Liver (tissue), 9 donors: ENCODE measurements around the gene CLEC20A. TPM values are rescaled to one million over a fixed set of nuclear protein-coding genes. Genes with fewer than 3 reads are reported as not detected.

Experiments used
- DNase-seq: peaks from one replicate; pipeline ENCODE4 v3.0.0-alpha.2; 2017; ENCODE audit warnings: low spot score
- H3K27ac ChIP-seq, 2 donors: one replicate each; pipeline ENCODE4 v1.7.0; 2013; ENCODE audit warnings: inconsistent platforms in 2 of 2, low read length in 2 of 2, control low read depth in 1 of 2, low read depth in 1 of 2, mild to moderate bottlenecking in 1 of 2
- H3K27me3 ChIP-seq, 4 donors: one replicate each; pipeline versions ENCODE4 v1.6.1 to v1.7.0; 2013; ENCODE audit warnings: low read length in 3 of 4, inconsistent platforms in 1 of 4, mild to moderate bottlenecking in 1 of 4, moderate library complexity in 1 of 4; ENCODE audit not compliant: control insufficient read depth in 4 of 4, insufficient read depth in 4 of 4
- H3K36me3 ChIP-seq, 4 donors: one replicate each; pipeline versions ENCODE4 v1.6.1 to v1.7.0; 2013; ENCODE audit warnings: low read length in 3 of 4, mild to moderate bottlenecking in 3 of 4, low read depth in 1 of 4, moderate library complexity in 1 of 4; ENCODE audit not compliant: control insufficient read depth in 4 of 4, insufficient read depth in 3 of 4
- H3K4me1 ChIP-seq, 4 donors: one replicate each; pipeline versions ENCODE4 v1.6.1 to v1.7.0; 2013; ENCODE audit warnings: low read length in 3 of 4, mild to moderate bottlenecking in 3 of 4, moderate library complexity in 1 of 4; ENCODE audit not compliant: control insufficient read depth in 4 of 4, insufficient read depth in 4 of 4
- H3K4me3 ChIP-seq, 3 donors: one replicate each; pipeline versions ENCODE4 v1.6.1 to v1.7.0; 2013; ENCODE audit warnings: low read length in 3 of 3, control low read depth in 1 of 3, low read depth in 1 of 3, mild to moderate bottlenecking in 1 of 3
- H3K9ac ChIP-seq, 2 donors: one replicate each; pipeline ENCODE4 v1.7.0; 2013; ENCODE audit warnings: low read length in 2 of 2, mild to moderate bottlenecking in 2 of 2, moderate library complexity in 2 of 2, control low read depth in 1 of 2, low read depth in 1 of 2
- H3K9me3 ChIP-seq, 4 donors: one replicate each; pipeline versions ENCODE4 v1.6.1 to v1.7.0; 2013; ENCODE audit warnings: low read length in 3 of 4; ENCODE audit not compliant: control insufficient read depth in 4 of 4
- FOXA1 ChIP-seq: IDR thresholded peaks from 2 replicates; pipeline ENCODE4 v1.6.1; 2016; ENCODE audit warnings: antibody characterized with exemption
- FOXA2 ChIP-seq: IDR thresholded peaks from 2 replicates; pipeline ENCODE4 v1.6.1; 2016; ENCODE audit warnings: antibody characterized with exemption
- HNF4A ChIP-seq, 2 donors: conservative IDR thresholded peaks; 2 replicates each; pipeline ENCODE4 v1.6.1; 2016; ENCODE audit warnings: antibody characterized with exemption in 2 of 2, mild to moderate bottlenecking in 2 of 2
- HNF4G ChIP-seq: IDR thresholded peaks from 2 replicates; pipeline ENCODE4 v1.6.1; 2016; ENCODE audit warnings: antibody characterized with exemption
- JUND ChIP-seq, 2 donors: IDR thresholded peaks; 2 replicates each; pipeline ENCODE4 v1.6.1; 2016; ENCODE audit warnings: antibody characterized with exemption in 2 of 2
- RAD21 ChIP-seq, 2 donors: IDR thresholded peaks; 2 replicates each; pipeline ENCODE4 v1.6.1; 2016; ENCODE audit warnings: antibody characterized with exemption in 2 of 2, mild to moderate bottlenecking in 2 of 2
- RXRA ChIP-seq, 2 donors: IDR thresholded peaks; 2 replicates each; pipeline ENCODE4 v1.6.1; 2017 to 2018; ENCODE audit warnings: antibody characterized with exemption in 2 of 2, mild to moderate bottlenecking in 1 of 2
- SP1 ChIP-seq: IDR thresholded peaks from 2 replicates; pipeline ENCODE4 v1.6.1; 2018; ENCODE audit warnings: antibody characterized with exemption, mild to moderate bottlenecking
- TAF1 ChIP-seq: conservative IDR thresholded peaks from 2 replicates; pipeline ENCODE4 v1.6.1; 2016; ENCODE audit warnings: antibody characterized with exemption, mild to moderate bottlenecking
- YY1 ChIP-seq: IDR thresholded peaks from 2 replicates; pipeline ENCODE4 v1.6.1; 2016; ENCODE audit warnings: antibody characterized with exemption, mild to moderate bottlenecking
- WGBS: extraction: QIAGEN DNeasy Blood & Tissue Kit; methylation state at CpG from one replicate; pipeline ENCODE4 v1.1.7; 2013; 5-methylcytosine and 5-hydroxymethylcytosine counted together
- polyA plus RNA-seq, 2 donors: library from polyadenylated mRNA; stranded (reverse) in 1 of 2; unstranded in 1 of 2; fragments of 200-250 nt in 1 of 2; fragments of >200 nt in 1 of 2; fragmentation: Nextera tagmentation in 1 of 2; extraction: Ambion mirVana in 1 of 2; gene quantifications; one replicate each; pipeline versions ENCODE4 v1.2.1 to v1.2.3, GENCODE V29; 2013 to 2015
- total RNA-seq, 2 donors: library from RNA; depleted of rRNA; stranded (reverse); fragments of >200 nt; gene quantifications; one replicate each; pipeline ENCODE4 v1.2.3, GENCODE V29; 2014
- TF ChIP-seq, protein P1 (sequence below): IDR thresholded peaks from 2 replicates; pipeline ENCODE4 v1.6.1; 2016; ENCODE audit warnings: antibody characterized with exemption, mild to moderate bottlenecking
- TF ChIP-seq, protein P2 (sequence below): IDR thresholded peaks from 2 replicates; pipeline ENCODE4 v1.6.1; 2016; ENCODE audit warnings: antibody characterized with exemption
- TF ChIP-seq, protein P3 (sequence below): IDR thresholded peaks from 2 replicates; pipeline ENCODE4 v1.6.1; 2016; ENCODE audit warnings: antibody characterized with exemption
- TF ChIP-seq, protein P4 (sequence below): fragments of 150-350 bp; IDR thresholded peaks from 2 replicates; pipeline ENCODE4 v1.5.1; 2017; ENCODE audit warnings: improper control_type of control experiment, low read depth, low read length; ENCODE audit not compliant: missing input control
- TF ChIP-seq, protein P5 (sequence below): IDR thresholded peaks from 2 replicates; pipeline ENCODE4 v1.6.1; 2016; ENCODE audit warnings: antibody characterized with exemption
- donor health status: healthy.
- donor health status: healthy.
- donor health status: healthy.
- donor health status: healthy.
- donor health status: healthy.

Gene CLEC20A
- total and polyA plus RNA-seq, 4 donors, result 0.33 TPM; not detected in 3

DNA sequence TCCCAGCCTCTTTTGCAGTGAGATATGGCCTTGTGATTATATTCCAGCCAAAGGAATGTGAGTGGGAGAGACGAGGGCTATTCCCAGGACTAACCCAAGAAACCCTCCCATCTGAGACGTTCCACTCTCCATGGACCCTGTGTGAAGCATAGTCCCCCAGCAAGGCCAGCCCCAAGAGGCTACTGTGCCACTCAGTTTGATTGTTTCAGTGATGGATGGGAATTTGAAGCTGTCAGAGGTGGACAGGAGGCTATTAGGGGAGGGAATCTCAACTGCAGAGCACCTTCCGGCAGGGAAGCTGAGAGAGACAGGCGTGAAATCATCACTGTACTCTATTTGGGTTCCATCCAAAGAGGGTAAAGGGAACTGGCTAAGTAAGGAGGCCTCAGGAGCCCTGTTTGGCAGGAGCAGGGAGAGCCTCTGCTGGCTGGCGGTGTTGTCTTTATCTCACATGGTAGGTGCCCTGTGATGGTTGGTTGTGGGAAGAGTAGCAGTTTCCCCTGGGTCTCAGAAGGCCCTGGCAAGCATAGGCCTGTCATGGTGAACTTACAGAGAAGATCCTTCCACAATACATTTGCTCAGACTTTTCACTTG is 12.7 kb upstream of the CLEC20A start:
- Histone ChIP-seq H3K4me3 (no peak overlapping the region), H3K27me3 (no peaks in the 10 kb centered on the region), H3K36me3 (no peaks in the 10 kb centered on the region), H3K9me3 (no peaks in the 10 kb centered on the region), H3K9ac (no peak overlapping the region), H3K4me1 (no peaks in the 10 kb centered on the region), H3K27ac (no peak overlapping the region)
- DNase-seq, result no peak
- 89% methylated on average over 5 of the region's 5 CpGs for WGBS
- TF ChIP-seq, protein P1, sequence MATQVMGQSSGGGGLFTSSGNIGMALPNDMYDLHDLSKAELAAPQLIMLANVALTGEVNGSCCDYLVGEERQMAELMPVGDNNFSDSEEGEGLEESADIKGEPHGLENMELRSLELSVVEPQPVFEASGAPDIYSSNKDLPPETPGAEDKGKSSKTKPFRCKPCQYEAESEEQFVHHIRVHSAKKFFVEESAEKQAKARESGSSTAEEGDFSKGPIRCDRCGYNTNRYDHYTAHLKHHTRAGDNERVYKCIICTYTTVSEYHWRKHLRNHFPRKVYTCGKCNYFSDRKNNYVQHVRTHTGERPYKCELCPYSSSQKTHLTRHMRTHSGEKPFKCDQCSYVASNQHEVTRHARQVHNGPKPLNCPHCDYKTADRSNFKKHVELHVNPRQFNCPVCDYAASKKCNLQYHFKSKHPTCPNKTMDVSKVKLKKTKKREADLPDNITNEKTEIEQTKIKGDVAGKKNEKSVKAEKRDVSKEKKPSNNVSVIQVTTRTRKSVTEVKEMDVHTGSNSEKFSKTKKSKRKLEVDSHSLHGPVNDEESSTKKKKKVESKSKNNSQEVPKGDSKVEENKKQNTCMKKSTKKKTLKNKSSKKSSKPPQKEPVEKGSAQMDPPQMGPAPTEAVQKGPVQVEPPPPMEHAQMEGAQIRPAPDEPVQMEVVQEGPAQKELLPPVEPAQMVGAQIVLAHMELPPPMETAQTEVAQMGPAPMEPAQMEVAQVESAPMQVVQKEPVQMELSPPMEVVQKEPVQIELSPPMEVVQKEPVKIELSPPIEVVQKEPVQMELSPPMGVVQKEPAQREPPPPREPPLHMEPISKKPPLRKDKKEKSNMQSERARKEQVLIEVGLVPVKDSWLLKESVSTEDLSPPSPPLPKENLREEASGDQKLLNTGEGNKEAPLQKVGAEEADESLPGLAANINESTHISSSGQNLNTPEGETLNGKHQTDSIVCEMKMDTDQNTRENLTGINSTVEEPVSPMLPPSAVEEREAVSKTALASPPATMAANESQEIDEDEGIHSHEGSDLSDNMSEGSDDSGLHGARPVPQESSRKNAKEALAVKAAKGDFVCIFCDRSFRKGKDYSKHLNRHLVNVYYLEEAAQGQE, result no peak
- no peak for TF ChIP-seq YY1
- TF ChIP-seq RAD21 (IDR thresholded peaks at IDR 0.05), result no peak
- TF ChIP-seq HNF4G, result no peak
- no peak for TF ChIP-seq FOXA2
- TF ChIP-seq RXRA (IDR thresholded peaks at IDR 0.05), result no peak

DNA sequence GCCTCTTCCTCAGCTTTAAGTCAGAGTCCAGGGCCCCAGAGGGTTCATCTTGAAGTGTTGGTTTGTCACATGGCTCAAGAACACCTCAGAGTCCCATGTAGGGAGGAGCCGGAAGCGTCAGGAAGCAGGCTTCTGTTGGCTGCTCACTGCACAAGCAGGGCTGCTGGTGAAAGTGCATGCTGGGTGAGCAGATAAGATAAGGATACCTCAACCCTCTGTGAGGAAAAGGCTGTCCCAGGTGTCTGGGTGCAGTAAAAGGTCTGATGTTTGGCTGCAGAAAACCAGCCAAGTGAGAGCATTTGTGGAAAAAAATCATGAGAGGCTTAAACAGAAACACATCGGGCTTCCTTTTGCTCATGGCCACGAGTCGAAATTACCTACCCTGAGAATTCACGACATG is 9.9 kb upstream of the CLEC20A start:
- 78% methylated on average over 6 of the region's 6 CpGs for WGBS
- H3K4me1 ChIP-seq, result no peaks in the 10 kb centered on the region
- H3K9me3 ChIP-seq, result no peaks in the 10 kb centered on the region
- no peaks in the 10 kb centered on the region for H3K36me3 ChIP-seq
- no peaks in the 10 kb centered on the region for H3K27me3 ChIP-seq
- H3K27ac ChIP-seq, result no peak overlapping the region
- TF ChIP-seq SP1 (no peak), HNF4A (conservative IDR thresholded peaks at IDR 0.05) (no peak), FOXA2 (no peak), RAD21 (IDR thresholded peaks at IDR 0.05) (no peak), JUND (IDR thresholded peaks at IDR 0.05) (no peak), RXRA (IDR thresholded peaks at IDR 0.05) (no peak), FOXA1 (no peak), YY1 (no peak), TAF1 (no peak)
- TF ChIP-seq, protein P2, sequence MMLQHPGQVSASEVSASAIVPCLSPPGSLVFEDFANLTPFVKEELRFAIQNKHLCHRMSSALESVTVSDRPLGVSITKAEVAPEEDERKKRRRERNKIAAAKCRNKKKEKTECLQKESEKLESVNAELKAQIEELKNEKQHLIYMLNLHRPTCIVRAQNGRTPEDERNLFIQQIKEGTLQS, result no peak
- TF ChIP-seq, protein P3, sequence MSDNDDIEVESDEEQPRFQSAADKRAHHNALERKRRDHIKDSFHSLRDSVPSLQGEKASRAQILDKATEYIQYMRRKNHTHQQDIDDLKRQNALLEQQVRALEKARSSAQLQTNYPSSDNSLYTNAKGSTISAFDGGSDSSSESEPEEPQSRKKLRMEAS, result no peak
- TF ChIP-seq, protein P4, sequence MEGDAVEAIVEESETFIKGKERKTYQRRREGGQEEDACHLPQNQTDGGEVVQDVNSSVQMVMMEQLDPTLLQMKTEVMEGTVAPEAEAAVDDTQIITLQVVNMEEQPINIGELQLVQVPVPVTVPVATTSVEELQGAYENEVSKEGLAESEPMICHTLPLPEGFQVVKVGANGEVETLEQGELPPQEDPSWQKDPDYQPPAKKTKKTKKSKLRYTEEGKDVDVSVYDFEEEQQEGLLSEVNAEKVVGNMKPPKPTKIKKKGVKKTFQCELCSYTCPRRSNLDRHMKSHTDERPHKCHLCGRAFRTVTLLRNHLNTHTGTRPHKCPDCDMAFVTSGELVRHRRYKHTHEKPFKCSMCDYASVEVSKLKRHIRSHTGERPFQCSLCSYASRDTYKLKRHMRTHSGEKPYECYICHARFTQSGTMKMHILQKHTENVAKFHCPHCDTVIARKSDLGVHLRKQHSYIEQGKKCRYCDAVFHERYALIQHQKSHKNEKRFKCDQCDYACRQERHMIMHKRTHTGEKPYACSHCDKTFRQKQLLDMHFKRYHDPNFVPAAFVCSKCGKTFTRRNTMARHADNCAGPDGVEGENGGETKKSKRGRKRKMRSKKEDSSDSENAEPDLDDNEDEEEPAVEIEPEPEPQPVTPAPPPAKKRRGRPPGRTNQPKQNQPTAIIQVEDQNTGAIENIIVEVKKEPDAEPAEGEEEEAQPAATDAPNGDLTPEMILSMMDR, result no peak
- TF ChIP-seq, protein P1, result no peak
- TF ChIP-seq, protein P5, sequence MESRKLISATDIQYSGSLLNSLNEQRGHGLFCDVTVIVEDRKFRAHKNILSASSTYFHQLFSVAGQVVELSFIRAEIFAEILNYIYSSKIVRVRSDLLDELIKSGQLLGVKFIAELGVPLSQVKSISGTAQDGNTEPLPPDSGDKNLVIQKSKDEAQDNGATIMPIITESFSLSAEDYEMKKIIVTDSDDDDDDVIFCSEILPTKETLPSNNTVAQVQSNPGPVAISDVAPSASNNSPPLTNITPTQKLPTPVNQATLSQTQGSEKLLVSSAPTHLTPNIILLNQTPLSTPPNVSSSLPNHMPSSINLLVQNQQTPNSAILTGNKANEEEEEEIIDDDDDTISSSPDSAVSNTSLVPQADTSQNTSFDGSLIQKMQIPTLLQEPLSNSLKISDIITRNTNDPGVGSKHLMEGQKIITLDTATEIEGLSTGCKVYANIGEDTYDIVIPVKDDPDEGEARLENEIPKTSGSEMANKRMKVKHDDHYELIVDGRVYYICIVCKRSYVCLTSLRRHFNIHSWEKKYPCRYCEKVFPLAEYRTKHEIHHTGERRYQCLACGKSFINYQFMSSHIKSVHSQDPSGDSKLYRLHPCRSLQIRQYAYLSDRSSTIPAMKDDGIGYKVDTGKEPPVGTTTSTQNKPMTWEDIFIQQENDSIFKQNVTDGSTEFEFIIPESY, result no peak
- H3K9ac ChIP-seq, result no peak overlapping the region
- H3K4me3 ChIP-seq, result no peak overlapping the region
- DNase-seq, result no peak
